ENCODE measurements around the gene SLC24A3. TPM values are rescaled to one million over a fixed set of nuclear protein-coding genes. Genes with fewer than 3 reads are reported as not detected.

SLC24A3 gene
- total RNA-seq, 1 donor from 2014 or later, result 0.11 TPM

GRCh38 chr20:19543101-19543500 lies 330.7 kb downstream of the SLC24A3 start:
- H3K4me3 Mint-ChIP-seq (ENCODE audit: unreplicated experiment), result no peak overlapping the region
- DNase-seq (ENCODE audit: extremely low spot score, unreplicated experiment), result no peak
- no peak for TF ChIP-seq CTCF (IDR thresholded peaks at IDR 0.05)
- H3K4me1 Mint-ChIP-seq (ENCODE audit: unreplicated experiment), result no peaks in the 10 kb centered on the region
- H3K36me3 Mint-ChIP-seq (ENCODE audit: unreplicated experiment), result no peaks in the 10 kb centered on the region
- no peaks in the 10 kb centered on the region for H3K27me3 Mint-ChIP-seq (ENCODE audit: unreplicated experiment)
- H3K9me3 Mint-ChIP-seq (ENCODE audit: unreplicated experiment), result no peaks in the 10 kb centered on the region
- H3K27ac Mint-ChIP-seq (ENCODE audit: unreplicated experiment), result no peak overlapping the region

- H3K4me1 Mint-ChIP-seq (ENCODE audit: unreplicated experiment), result no peaks in the 10 kb centered on the region
- no peak for TF ChIP-seq CTCF (IDR thresholded peaks at IDR 0.05)
Measured at GRCh38 chr20:19544684-19545083, 332.2 kb downstream of the SLC24A3 start.

GRCh38 chr20:19546648-19547047 lies 334.2 kb downstream of the SLC24A3 start:
- Mint-ChIP-seq H3K4me3 (ENCODE audit: unreplicated experiment) (no peak overlapping the region), H3K9me3 (ENCODE audit: unreplicated experiment) (no peaks in the 10 kb centered on the region), H3K27me3 (ENCODE audit: unreplicated experiment) (no peaks in the 10 kb centered on the region), H3K27ac (ENCODE audit: unreplicated experiment) (no peak overlapping the region), H3K36me3 (ENCODE audit: unreplicated experiment) (no peaks in the 10 kb centered on the region), H3K4me1 (ENCODE audit: unreplicated experiment) (no peaks in the 10 kb centered on the region)
- no peak for DNase-seq (ENCODE audit: extremely low spot score, unreplicated experiment)
- no peak for TF ChIP-seq CTCF (IDR thresholded peaks at IDR 0.05)

More at GRCh38 chr20:19544684-19545083, 332.2 kb downstream of the SLC24A3 start:
- Mint-ChIP-seq H3K36me3 (ENCODE audit: unreplicated experiment) (no peaks in the 10 kb centered on the region), H3K27me3 (ENCODE audit: unreplicated experiment) (no peaks in the 10 kb centered on the region), H3K27ac (ENCODE audit: unreplicated experiment) (no peak overlapping the region), H3K9me3 (ENCODE audit: unreplicated experiment) (no peaks in the 10 kb centered on the region), H3K4me3 (ENCODE audit: unreplicated experiment) (no peak overlapping the region)
- DNase-seq (ENCODE audit: extremely low spot score, unreplicated experiment), result no peak

GRCh38 chr20:19547547-19547946 lies 335.1 kb downstream of the SLC24A3 start:
- Mint-ChIP-seq H3K36me3 (ENCODE audit: unreplicated experiment) (no peaks in the 10 kb centered on the region), H3K9me3 (ENCODE audit: unreplicated experiment) (no peaks in the 10 kb centered on the region), H3K27ac (ENCODE audit: unreplicated experiment) (no peak overlapping the region), H3K27me3 (ENCODE audit: unreplicated experiment) (no peaks in the 10 kb centered on the region), H3K4me3 (ENCODE audit: unreplicated experiment) (no peak overlapping the region), H3K4me1 (ENCODE audit: unreplicated experiment) (no peaks in the 10 kb centered on the region)
- no peak for TF ChIP-seq CTCF (IDR thresholded peaks at IDR 0.05)
- no peak for DNase-seq (ENCODE audit: extremely low spot score, unreplicated experiment)

GRCh38 chr20:19549896-19550295 lies 337.5 kb downstream of the SLC24A3 start:
- no peak for TF ChIP-seq CTCF (IDR thresholded peaks at IDR 0.05)
- H3K36me3 Mint-ChIP-seq (ENCODE audit: unreplicated experiment), result no peaks in the 10 kb centered on the region
- no peaks in the 10 kb centered on the region for H3K9me3 Mint-ChIP-seq (ENCODE audit: unreplicated experiment)
- no peak overlapping the region for H3K4me3 Mint-ChIP-seq (ENCODE audit: unreplicated experiment)
- no peak overlapping the region for H3K27ac Mint-ChIP-seq (ENCODE audit: unreplicated experiment)
- no peaks in the 10 kb centered on the region for H3K4me1 Mint-ChIP-seq (ENCODE audit: unreplicated experiment)
- DNase-seq (ENCODE audit: extremely low spot score, unreplicated experiment), result no peak
- no peaks in the 10 kb centered on the region for H3K27me3 Mint-ChIP-seq (ENCODE audit: unreplicated experiment)
